CD14-positive monocyte (primary cell): ENCODE results near the gene PIEZO1. TPM values are rescaled to one million over a fixed set of nuclear protein-coding genes. Genes with fewer than 3 reads are reported as not detected.
A peak's percentile ranks its signal among the peaks of the same experiment; 100 is the strongest.

ENCODE experiments used
- DNase-seq, 3 donors: peaks; one replicate each; pipeline ENCODE4 v3.0.0-alpha.2; 2011 to 2022
- H2AFZ ChIP-seq: 2 replicates; pipeline ENCODE4 v1.6.0; 2012; ENCODE audit warnings: mild to moderate bottlenecking, low read depth, low read length, inconsistent platforms; ENCODE audit not compliant: insufficient read depth, poor library complexity, severe bottlenecking
- H3K27ac ChIP-seq, 2 donors: 1 replicate in 1 of 2; 2 replicates in 1 of 2; pipeline ENCODE4 v1.5.1; 2012 to 2013; ENCODE audit warnings: low read length in 2 of 2, control low read depth in 1 of 2, inconsistent platforms in 1 of 2, low read depth in 1 of 2, mild to moderate bottlenecking in 1 of 2
- H3K27me3 ChIP-seq, 2 donors: one replicate each; pipeline versions ENCODE4 v1.6.0 to v1.6.1; 2011 to 2013; ENCODE audit warnings: low read length in 2 of 2; ENCODE audit not compliant: control insufficient read depth in 2 of 2, insufficient read depth in 2 of 2
- H3K36me3 ChIP-seq, 2 donors: replicated peaks in 1 of 2; 1 replicate in 1 of 2; 2 replicates in 1 of 2; pipeline versions ENCODE4 v1.5.1 to v1.6.1; 2012 to 2013; ENCODE audit warnings: low read length in 2 of 2, control low read depth in 1 of 2, inconsistent platforms in 1 of 2, mild to moderate bottlenecking in 1 of 2; ENCODE audit not compliant: insufficient read depth in 2 of 2, control insufficient read depth in 1 of 2
- H3K4me1 ChIP-seq, 2 donors: 1 replicate in 1 of 2; 2 replicates in 1 of 2; pipeline versions ENCODE4 v1.5.1 to v1.6.1; 2012 to 2013; ENCODE audit warnings: low read length in 2 of 2, control low read depth in 1 of 2, inconsistent platforms in 1 of 2, mild to moderate bottlenecking in 1 of 2, moderate library complexity in 1 of 2; ENCODE audit not compliant: insufficient read depth in 2 of 2, control insufficient read depth in 1 of 2
- H3K4me2 ChIP-seq: replicated peaks from 2 replicates; pipeline ENCODE3; 2012; ENCODE audit warnings: low read length, moderate library complexity, mild to moderate bottlenecking; ENCODE audit not compliant: poor library complexity, severe bottlenecking; ENCODE audit errors: extremely low read depth
- H3K4me3 ChIP-seq, 3 experiments: fragments of 200-600 bp in 1 of 3; sonication (generic) in 1 of 3; replicated peaks in 1 of 3; 1 replicate in 2 of 3; 2 replicates in 1 of 3; pipeline ENCODE4 v1.5.1; 2011 to 2013; ENCODE audit warnings: low read length in 3 of 3, mild to moderate bottlenecking in 3 of 3, control low read depth in 2 of 3, low read depth in 2 of 3, inconsistent platforms in 1 of 3, moderate library complexity in 1 of 3
- H3K79me2 ChIP-seq: 2 replicates; pipeline ENCODE4 v1.6.0; 2012; ENCODE audit warnings: mild to moderate bottlenecking, control low read depth, inconsistent platforms, low read length, moderate library complexity; ENCODE audit not compliant: insufficient read depth
- H3K9ac ChIP-seq: 2 replicates; pipeline ENCODE4 v1.6.0; 2017; ENCODE audit warnings: low read length, mild to moderate bottlenecking; ENCODE audit not compliant: insufficient read depth, poor library complexity, severe bottlenecking
- H3K9me3 ChIP-seq, 2 donors: replicated peaks in 1 of 2; 1 replicate in 1 of 2; 2 replicates in 1 of 2; pipeline versions ENCODE4 v1.5.1 to v1.6.1; 2012 to 2013; ENCODE audit warnings: low read length in 2 of 2, control low read depth in 1 of 2; ENCODE audit not compliant: control insufficient read depth in 1 of 2, insufficient read depth in 1 of 2
- H4K20me1 ChIP-seq: 2 replicates; pipeline ENCODE4 v1.6.0; 2012; ENCODE audit warnings: mild to moderate bottlenecking, low read length, control low read depth, moderate library complexity; ENCODE audit not compliant: insufficient read depth
- H3K27ac Mint-ChIP-seq, 7 donors: one replicate each; pipeline ENCODE4 v1.8.0; 2020; ENCODE audit warnings: mild to moderate bottlenecking in 7 of 7, mixed read lengths in 7 of 7, moderate library complexity in 6 of 7, inconsistent platforms in 2 of 7
- H3K27me3 Mint-ChIP-seq, 3 donors: one replicate each; pipeline ENCODE4 v1.8.0; 2021 to 2022; ENCODE audit warnings: low read depth in 3 of 3, mild to moderate bottlenecking in 3 of 3, mixed read lengths in 3 of 3, moderate library complexity in 3 of 3, inconsistent platforms in 1 of 3
- H3K36me3 Mint-ChIP-seq, 2 donors: one replicate each; pipeline ENCODE4 v1.8.0; 2020; ENCODE audit warnings: mixed read lengths in 2 of 2, inconsistent platforms in 1 of 2, mild to moderate bottlenecking in 1 of 2
- H3K4me1 Mint-ChIP-seq: one replicate; pipeline ENCODE4 v1.8.0; 2020; ENCODE audit warnings: mild to moderate bottlenecking, mixed read lengths
- H3K4me3 Mint-ChIP-seq, 2 donors: one replicate each; pipeline ENCODE4 v1.8.0; 2020; ENCODE audit warnings: mild to moderate bottlenecking in 2 of 2, mixed read lengths in 2 of 2, moderate library complexity in 1 of 2
- H3K9me3 Mint-ChIP-seq, 7 donors: one replicate each; pipeline ENCODE4 v1.8.0; 2020 to 2022; ENCODE audit warnings: mixed read lengths in 7 of 7, mild to moderate bottlenecking in 6 of 7, moderate library complexity in 6 of 7, inconsistent platforms in 2 of 7
- WGBS: methylation state at CpG from one replicate; pipeline ENCODE4 v1.1.5; 2013; ENCODE audit warnings: missing lambda C conversion rate; ENCODE audit not compliant: insufficient coverage; 5-methylcytosine and 5-hydroxymethylcytosine counted together
- intact Hi-C, 2 donors: fragments of 100-400 bp; cut with micrococcal nuclease; formaldehyde crosslinking; loops; one replicate each; pipeline versions ENCODE4 v1.15.0 to v1.15.1; 2023
- polyA plus RNA-seq, 3 donors: library from polyadenylated mRNA; depleted of rRNA in 1 of 3; unstranded in 2 of 3; stranded (reverse) in 1 of 3; fragments of 300-500 nt in 2 of 3; fragments of >200 nt in 1 of 3; fragmentation: Illumina TruSeq in 2 of 3; gene quantifications; 1 replicate in 2 of 3; 2 replicates in 1 of 3; pipeline ENCODE4 v1.2.3, GENCODE V29; 2012 to 2021
- TF ChIP-seq, protein P1 (sequence below): fragments of 200-600 bp; IDR thresholded peaks from one replicate; pipeline ENCODE4 v1.8.0; 2022; ENCODE audit warnings: antibody characterized with exemption, mild to moderate bottlenecking

PIEZO1 gene
- polyA plus RNA-seq, 3 donors: 10.2 to 405 (median 15.0) TPM

DNA sequence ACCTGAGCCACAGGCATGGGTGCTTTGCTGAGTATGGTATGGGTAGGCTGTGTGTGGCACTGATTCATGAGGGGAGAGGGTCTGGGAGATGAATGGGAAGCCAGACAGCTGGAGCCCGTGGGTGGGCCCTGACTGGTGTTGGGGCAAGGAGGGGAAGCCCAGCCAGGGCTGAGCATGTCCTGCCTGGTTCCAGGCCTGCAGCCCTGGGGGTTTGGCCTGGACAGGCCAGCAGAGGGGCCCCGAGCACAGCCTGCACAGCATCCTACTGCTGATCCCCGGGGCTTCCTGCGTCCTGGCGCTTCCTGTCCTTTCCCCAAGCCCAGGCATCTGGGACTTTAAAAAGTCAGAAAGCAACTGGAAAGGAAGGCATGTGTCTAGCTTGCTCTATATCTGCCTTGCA lies 117.6 kb downstream of the PIEZO1 start:
- H3K79me2 ChIP-seq: peaks cover 2% of the 10 kb centered on the region
- Mint-ChIP-seq H3K4me3 (no peak overlapping the region), H3K27ac (peak overlapping the region in 1 of 7 donors; percentile 38), H3K4me1 (peaks cover 6% of the 10 kb centered on the region), H3K27me3 (peaks cover 0 to 5% (median 2%) of the 10 kb centered on the region in 3 donors), H3K36me3 (peaks cover 5 to 18% of the 10 kb centered on the region in 2 donors), H3K9me3 (peaks cover 0 to 2% (median 0%) of the 10 kb centered on the region in 7 donors)
- intact Hi-C loops: loop anchor here in 1 of 2 donors (10.0 kb wide), 1 partner anchor 93 kb away; the partner anchor contains the start of gene ZC3H18
- DNase-seq: no peak
- H3K4me2 ChIP-seq: no peak overlapping the region
- H2AFZ ChIP-seq: no peak overlapping the region
- H3K27ac ChIP-seq: no peak overlapping the region
- H3K36me3 ChIP-seq: no peaks in the 10 kb centered on the region
- H4K20me1 ChIP-seq: no peaks in the 10 kb centered on the region
- H3K9ac ChIP-seq: no peak overlapping the region
- H3K9me3 ChIP-seq: no peaks in the 10 kb centered on the region
- WGBS: 92% methylated on average over 2 of the region's 5 CpGs
- no peaks in the 10 kb centered on the region for H3K27me3 ChIP-seq
- peaks cover 11 to 14% of the 10 kb centered on the region in 2 donors for H3K4me1 ChIP-seq
- H3K4me3 ChIP-seq: no peak overlapping the region
- TF ChIP-seq, protein P1, sequence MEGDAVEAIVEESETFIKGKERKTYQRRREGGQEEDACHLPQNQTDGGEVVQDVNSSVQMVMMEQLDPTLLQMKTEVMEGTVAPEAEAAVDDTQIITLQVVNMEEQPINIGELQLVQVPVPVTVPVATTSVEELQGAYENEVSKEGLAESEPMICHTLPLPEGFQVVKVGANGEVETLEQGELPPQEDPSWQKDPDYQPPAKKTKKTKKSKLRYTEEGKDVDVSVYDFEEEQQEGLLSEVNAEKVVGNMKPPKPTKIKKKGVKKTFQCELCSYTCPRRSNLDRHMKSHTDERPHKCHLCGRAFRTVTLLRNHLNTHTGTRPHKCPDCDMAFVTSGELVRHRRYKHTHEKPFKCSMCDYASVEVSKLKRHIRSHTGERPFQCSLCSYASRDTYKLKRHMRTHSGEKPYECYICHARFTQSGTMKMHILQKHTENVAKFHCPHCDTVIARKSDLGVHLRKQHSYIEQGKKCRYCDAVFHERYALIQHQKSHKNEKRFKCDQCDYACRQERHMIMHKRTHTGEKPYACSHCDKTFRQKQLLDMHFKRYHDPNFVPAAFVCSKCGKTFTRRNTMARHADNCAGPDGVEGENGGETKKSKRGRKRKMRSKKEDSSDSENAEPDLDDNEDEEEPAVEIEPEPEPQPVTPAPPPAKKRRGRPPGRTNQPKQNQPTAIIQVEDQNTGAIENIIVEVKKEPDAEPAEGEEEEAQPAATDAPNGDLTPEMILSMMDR: no peak

- Mint-ChIP-seq H3K9me3 (peaks cover 0 to 2% (median 0%) of the 10 kb centered on the region in 7 donors), H3K27ac (no peak overlapping the region), H3K4me3 (no peak overlapping the region), H3K27me3 (peaks cover under 1 to 3% (median 2%) of the 10 kb centered on the region in 3 donors), H3K4me1 (peaks cover 19% of the 10 kb centered on the region), H3K36me3 (peaks cover 5 to 18% of the 10 kb centered on the region in 2 donors)
- Histone ChIP-seq H3K79me2 (peaks cover 6% of the 10 kb centered on the region), H3K27me3 (no peaks in the 10 kb centered on the region), H4K20me1 (no peaks in the 10 kb centered on the region), H3K36me3 (no peaks in the 10 kb centered on the region), H3K9me3 (no peaks in the 10 kb centered on the region), H2AFZ (no peak overlapping the region), H3K9ac (no peak overlapping the region), H3K4me2 (no peak overlapping the region), H3K4me1 (peaks cover 20 to 21% of the 10 kb centered on the region in 2 donors), H3K27ac (no peak overlapping the region), H3K4me3 (no peak overlapping the region)
- no peak for DNase-seq
- TF ChIP-seq, protein P1: no peak
- intact Hi-C loops: loop anchor here (2.0 to 10.0 kb wide), 2 partner anchors 13 to 91 kb away; partner anchors contain the start of gene ZC3H18 (in 1 of the 2)
- whole genome bisulfite sequencing: 100% methylated on average over 1 of the region's 3 CpGs
These were observed 119.5 kb downstream of the PIEZO1 start for GRCh38 chr16:88665570-88665969.

Other genes with a start within 250 kb of the PIEZO1 start
- gene ZC3H18, start 214.8 kb downstream of the PIEZO1 start, polyA plus RNA-seq: 10 to 100 TPM in 1 of 3 donors, 1 to 10 TPM in 2; 5.5 to 36.4 (median 6.8) TPM
- gene IL17C, start 146.6 kb downstream of the PIEZO1 start, polyA plus RNA-seq: under 1 TPM in 1 of 3 donors, not detected in 2; 0.08 TPM
- 1,000 to 10,000 TPM; 1,168 to 2,376 (median 2,092) TPM for gene CYBA, start 134.2 kb downstream of the PIEZO1 start, polyA plus RNA-seq
- gene MVD, start 122.1 kb downstream of the PIEZO1 start, polyA plus RNA-seq: 10 to 100 TPM in 2 of 3 donors, 1 to 10 TPM in 1; 9.0 to 17.9 (median 12.2) TPM
- gene SNAI3, start 98.7 kb downstream of the PIEZO1 start, polyA plus RNA-seq: 1 to 10 TPM; 4.2 to 6.4 (median 5.3) TPM
- gene RNF166, start 78.8 kb downstream of the PIEZO1 start, polyA plus RNA-seq: 100 to 1,000 TPM in 2 of 3 donors, 10 to 100 TPM in 1; 99.3 to 255 (median 120) TPM
- gene CTU2, start 78.7 kb downstream of the PIEZO1 start, polyA plus RNA-seq: 10 to 100 TPM in 1 of 3 donors, 1 to 10 TPM in 2; 5.9 to 10.3 (median 7.5) TPM
- under 1 TPM; 0.07 to 0.24 (median 0.16) TPM for gene CDT1, start 18.6 kb upstream of the PIEZO1 start, polyA plus RNA-seq
- 100 to 1,000 TPM; 123 to 307 (median 233) TPM for gene APRT, start 26.7 kb upstream of the PIEZO1 start, polyA plus RNA-seq
- 10 to 100 TPM; 20.2 to 34.4 (median 32.2) TPM for gene GALNS, start 71.7 kb upstream of the PIEZO1 start, polyA plus RNA-seq
- gene TRAPPC2L, start 71.9 kb upstream of the PIEZO1 start, polyA plus RNA-seq: 10 to 100 TPM; 38.8 to 89.3 (median 82.4) TPM
- under 1 TPM in 1 of 3 donors, not detected in 2; 0.39 TPM for gene PABPN1L, start 81.4 kb upstream of the PIEZO1 start, polyA plus RNA-seq
- 10 to 100 TPM in 1 of 3 donors, 1 to 10 TPM in 2; 5.3 to 32.2 (median 6.2) TPM for gene CBFA2T3, start 192.0 kb upstream of the PIEZO1 start, polyA plus RNA-seq